Measurements from ENCODE around the gene LHFPL4.

- TF ChIP-seq CTCF (conservative IDR thresholded peaks at IDR 0.05; ENCODE audit: low read depth, low read length) (no peak), EZH2phosphoT487 (IDR thresholded peaks at IDR 0.05; ENCODE audit: borderline replicate concordance, low read length) (no peak)
Observed at GRCh38 chr3:9550999-9551398, 2.6 kb downstream of the LHFPL4 start.

Data from PC-3 (cell line).